GM10248 (cell line): ENCODE results near the gene CASKIN2.

Source experiments
- CTCF ChIA-PET: fragments of 300-600 bp; sonication (Branson Sonifier 250); formaldehyde crosslinking; extraction: SDS; loops from one replicate; lab custom pipeline; 2021; ENCODE audit warnings: antibody characterized with exemption; lab: Yijun Ruan, JAX
- POLR2A ChIA-PET: fragments of 350-650 bp; sonication (Branson Sonifier 250); formaldehyde crosslinking; extraction: SDS; loops from one replicate; lab custom pipeline; 2020; ENCODE audit warnings: antibody characterized with exemption; lab: Yijun Ruan, JAX
- DNase-seq: peaks from one replicate; pipeline ENCODE4 v3.0.0; 2012; ENCODE audit errors: extremely low spot score
- TF ChIP-seq, protein P1 (sequence below): IDR thresholded peaks from 2 replicates; pipeline ENCODE4 v1.5.1; 2012; ENCODE audit warnings: mild to moderate bottlenecking, low read depth; ENCODE audit errors: extremely low read depth, missing control alignments, control extremely low read depth

CASKIN2 gene

DNA sequence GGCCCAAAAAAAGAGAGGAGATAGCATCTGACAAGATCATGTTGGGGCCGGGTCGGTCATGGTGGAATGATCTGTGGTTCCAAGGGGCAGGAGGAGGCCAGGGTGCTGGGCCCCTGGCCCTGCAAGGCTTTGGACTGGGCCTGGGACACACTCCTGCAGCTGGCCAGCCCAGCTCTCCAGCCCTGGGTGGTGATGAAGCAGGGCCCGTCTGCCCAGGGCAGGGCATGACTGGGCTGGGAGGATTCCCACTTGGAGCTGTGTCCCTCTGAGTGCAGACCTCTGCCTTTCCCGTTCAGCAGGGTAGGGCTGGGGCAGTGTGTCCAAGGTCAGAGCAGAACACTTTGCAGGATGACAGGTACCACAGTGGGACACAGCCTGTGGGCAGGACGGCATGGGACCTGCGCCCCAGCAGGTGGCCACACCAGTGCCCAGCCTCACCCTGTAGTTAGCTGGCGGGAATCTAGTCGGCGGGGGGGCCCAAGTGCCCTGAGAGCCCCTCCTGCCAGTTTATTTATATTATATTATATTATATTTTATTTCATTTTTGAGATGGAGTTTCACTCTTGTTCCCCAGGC lies 44.7 kb upstream of the CASKIN2 start:
- POLR2A ChIA-PET: interaction anchor here (0.5 kb wide), 1 partner anchor 19 kb away, joined by 6 read pairs; no protein-coding TSS in a partner anchor

GRCh38 chr17:75558666-75559530 lies 43.6 kb upstream of the CASKIN2 start:
- CTCF ChIA-PET: no interaction called here

More for the DNA sequence above, 44.7 kb upstream of the CASKIN2 start:
- no peak for DNase-seq
- TF ChIP-seq, protein P1, sequence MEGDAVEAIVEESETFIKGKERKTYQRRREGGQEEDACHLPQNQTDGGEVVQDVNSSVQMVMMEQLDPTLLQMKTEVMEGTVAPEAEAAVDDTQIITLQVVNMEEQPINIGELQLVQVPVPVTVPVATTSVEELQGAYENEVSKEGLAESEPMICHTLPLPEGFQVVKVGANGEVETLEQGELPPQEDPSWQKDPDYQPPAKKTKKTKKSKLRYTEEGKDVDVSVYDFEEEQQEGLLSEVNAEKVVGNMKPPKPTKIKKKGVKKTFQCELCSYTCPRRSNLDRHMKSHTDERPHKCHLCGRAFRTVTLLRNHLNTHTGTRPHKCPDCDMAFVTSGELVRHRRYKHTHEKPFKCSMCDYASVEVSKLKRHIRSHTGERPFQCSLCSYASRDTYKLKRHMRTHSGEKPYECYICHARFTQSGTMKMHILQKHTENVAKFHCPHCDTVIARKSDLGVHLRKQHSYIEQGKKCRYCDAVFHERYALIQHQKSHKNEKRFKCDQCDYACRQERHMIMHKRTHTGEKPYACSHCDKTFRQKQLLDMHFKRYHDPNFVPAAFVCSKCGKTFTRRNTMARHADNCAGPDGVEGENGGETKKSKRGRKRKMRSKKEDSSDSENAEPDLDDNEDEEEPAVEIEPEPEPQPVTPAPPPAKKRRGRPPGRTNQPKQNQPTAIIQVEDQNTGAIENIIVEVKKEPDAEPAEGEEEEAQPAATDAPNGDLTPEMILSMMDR: no peak
- CTCF ChIA-PET: no interaction called here

GRCh38 chr17:75557852-75558665 lies 42.7 kb upstream of the CASKIN2 start:
- TF ChIP-seq, protein P1: no peak
- CTCF ChIA-PET: no interaction called here
- DNase-seq: no peak
- POLR2A ChIA-PET: no interaction called here

More at GRCh38 chr17:75558666-75559530, 43.6 kb upstream of the CASKIN2 start:
- no peak for DNase-seq
- TF ChIP-seq, protein P1: no peak
- POLR2A ChIA-PET: no interaction called here

DNA sequence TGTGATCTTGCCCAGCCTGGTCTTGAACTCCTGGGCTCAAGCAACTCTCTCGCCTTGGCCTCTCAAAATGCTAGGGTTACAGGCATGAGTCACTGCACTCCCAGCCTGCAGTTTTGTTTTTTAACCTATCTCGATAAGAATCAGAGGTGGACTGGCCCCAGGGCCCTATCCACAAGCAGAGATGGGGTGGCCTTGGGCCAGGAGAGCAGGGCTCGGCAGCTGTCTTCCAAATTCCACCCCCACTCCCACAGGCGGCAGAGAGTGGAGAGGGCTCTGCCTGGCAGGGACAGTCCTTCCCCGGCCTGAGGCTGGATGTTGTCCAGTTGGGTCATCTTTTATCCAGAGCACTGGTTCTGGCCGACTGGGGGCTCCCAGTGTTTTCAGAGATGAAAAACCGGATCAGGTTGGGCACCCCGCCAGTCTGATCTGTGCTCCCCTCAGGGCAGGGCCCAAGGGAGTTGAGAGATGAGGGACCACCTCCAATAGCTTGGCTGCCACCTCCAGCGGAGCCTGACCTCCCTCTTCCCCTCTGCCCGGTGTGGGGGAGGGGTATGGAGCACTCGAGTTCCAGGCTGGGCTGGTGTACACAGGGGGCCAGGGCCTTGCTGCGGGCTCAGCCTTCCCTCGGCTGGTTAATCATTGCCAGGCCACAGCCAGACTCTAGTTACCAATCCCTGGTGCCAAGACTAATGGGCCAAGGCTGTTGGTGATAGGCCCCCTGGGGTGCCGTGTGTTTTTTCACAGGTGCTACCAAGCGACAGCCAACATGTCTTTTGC lies 41.9 kb upstream of the CASKIN2 start:
- ChIA-PET CTCF (no interaction called here), POLR2A (no interaction called here)
- TF ChIP-seq, protein P1: no peak
- no peak for DNase-seq

- no peak for DNase-seq
Measured at GRCh38 chr17:75555679-75556153, 40.4 kb upstream of the CASKIN2 start.

More at GRCh38 chr17:75555679-75556153, 40.4 kb upstream of the CASKIN2 start:
- TF ChIP-seq, protein P1: no peak
- POLR2A ChIA-PET: no interaction called here
- CTCF ChIA-PET: interaction anchor here (1.1 kb wide), 1 partner anchor 102 kb away, joined by 3 read pairs; no protein-coding TSS in a partner anchor
